ENCODE measurements around the gene EXOC2. TPM values are rescaled to one million over a fixed set of nuclear protein-coding genes. Genes with fewer than 3 reads are reported as not detected.

The EXOC2 gene
- total and polyA plus RNA-seq, 2 of the 13 experiments (the other 11 are each of a cell fraction or from before 2014, with no cell fraction given): 12.6 to 22.9 TPM

DNA sequence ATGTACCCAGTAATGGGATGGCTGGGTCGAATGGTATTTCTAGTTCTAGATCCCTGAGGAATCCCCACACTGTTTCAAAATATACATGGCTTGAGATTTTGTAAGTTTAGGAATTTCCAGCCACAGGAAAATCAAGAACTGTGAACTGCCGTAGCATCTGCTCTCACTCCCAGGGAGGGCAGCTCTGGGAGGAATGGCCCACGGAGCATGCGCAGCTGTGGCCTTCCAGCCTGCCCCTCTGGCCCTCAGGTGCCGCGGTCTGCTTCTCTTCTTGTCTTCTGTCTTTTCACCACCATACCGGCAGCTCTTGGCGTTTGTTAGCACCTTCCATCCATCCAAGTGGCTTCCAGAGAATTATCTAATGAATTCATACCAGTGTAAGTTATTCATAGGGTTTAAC, 19.9 kb upstream of the EXOC2 start:
- no peaks in the 10 kb centered on the region for H3K79me2 ChIP-seq (ENCODE audit: insufficient read depth, low read length)
- H3K27ac ChIP-seq (ENCODE audit: extremely low read length, insufficient read depth, low read length): no peak overlapping the region
- ATAC-seq: no peak
- H4K20me1 ChIP-seq (ENCODE audit: insufficient read depth, low read length): no peaks in the 10 kb centered on the region
- peaks cover 0 to 73% of the 10 kb centered on the region in 2 experiments; a peak in 4 of 5 replicates for H3K27me3 ChIP-seq (ENCODE audit: control insufficient read depth in 1 of 2, insufficient read depth in 2 of 2, low read length in 2 of 2)
- WGBS (ENCODE audit: low lambda C conversion rate): 63% methylated on average over 8 of the region's 8 CpGs
- no peak for TF ChIP-seq ZNF468 (CRISPR knock-in tag; IDR thresholded peaks at IDR 0.05)
- TF ChIP-seq TRIM24 (CRISPR knock-in tag; IDR thresholded peaks at IDR 0.05): no peak
- no peak for TF ChIP-seq SIX4 (CRISPR knock-in tag; IDR thresholded peaks at IDR 0.05)
- in situ Hi-C loops (cut with HindIII; ENCODE audit: extremely low pct_ligation_motif_present, low pct_unique_long_range_greater_than_20kb): no loop called here
- intact Hi-C loops (cut with micrococcal nuclease; ENCODE audit: unreplicated experiment): no loop called here
- ChIA-PET CTCF (ENCODE audit: low intra/inter-chr PET ratio, low total read pairs) (no interaction called here), POLR2A (no interaction called here)
- H3K36me3 ChIP-seq (replicated peaks in 1 of 2; ENCODE audit: control insufficient read depth in 1 of 2, insufficient read depth in 2 of 2, low read length in 2 of 2): no peaks in the 10 kb centered on the region
- H3K9ac ChIP-seq (ENCODE audit: insufficient read depth, low read depth, low read length): no peak overlapping the region
- no peak overlapping the region for H2AFZ ChIP-seq (ENCODE audit: low read length)
- FAIRE-seq: no peak
- no peaks in the 10 kb centered on the region for H3K9me3 ChIP-seq (ENCODE audit: low read length)
- no TSS peak for BruUV-seq (replicated peaks)
- no peak overlapping the region for H3K4me3 ChIP-seq (replicated peaks in 1 of 3; ENCODE audit: insufficient read depth in 1 of 3, low read depth in 2 of 3, low read length in 3 of 3)
- H3K4me1 ChIP-seq (ENCODE audit: insufficient read depth, low read length): peaks cover 13% of the 10 kb centered on the region; the same call in 1 of the 2 replicates
- DNase-seq (ENCODE audit: low spot score): no peak
- H3K4me2 ChIP-seq (ENCODE audit: low read depth, low read length): no peak overlapping the region

DNA sequence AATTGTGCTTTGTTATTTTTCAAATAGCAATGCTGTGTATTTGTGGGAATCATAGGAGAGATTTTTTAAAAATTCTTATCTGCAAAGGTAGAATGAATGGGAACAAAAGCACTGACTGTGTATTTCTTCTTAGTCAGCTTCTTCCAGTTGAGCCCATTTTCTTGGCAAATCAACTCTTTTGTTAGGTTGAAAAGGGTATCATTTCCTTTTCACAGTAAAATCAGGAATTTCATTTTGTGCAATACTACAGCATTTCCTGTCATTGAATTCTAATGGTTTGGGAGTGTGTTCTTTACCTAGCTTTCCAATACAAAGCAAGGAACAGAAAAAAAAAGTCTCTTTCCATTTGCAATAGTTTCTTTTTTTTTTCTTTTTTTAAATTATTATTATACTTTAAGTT, 19.0 kb upstream of the EXOC2 start:
- Histone ChIP-seq H4K20me1 (ENCODE audit: insufficient read depth, low read length) (no peaks in the 10 kb centered on the region), H3K9ac (ENCODE audit: insufficient read depth, low read depth, low read length) (no peak overlapping the region), H3K4me1 (ENCODE audit: insufficient read depth, low read length) (peaks cover 13% of the 10 kb centered on the region; the same call in 1 of the 2 replicates), H2AFZ (ENCODE audit: low read length) (no peak overlapping the region), H3K4me3 (replicated peaks in 1 of 3; ENCODE audit: insufficient read depth in 1 of 3, low read depth in 2 of 3, low read length in 3 of 3) (no peak overlapping the region), H3K36me3 (replicated peaks in 1 of 2; ENCODE audit: control insufficient read depth in 1 of 2, insufficient read depth in 2 of 2, low read length in 2 of 2) (no peaks in the 10 kb centered on the region), H3K27me3 (ENCODE audit: control insufficient read depth in 1 of 2, insufficient read depth in 2 of 2, low read length in 2 of 2) (peaks cover 0 to 72% of the 10 kb centered on the region in 2 experiments; a peak in 4 of 5 replicates), H3K79me2 (ENCODE audit: insufficient read depth, low read length) (no peaks in the 10 kb centered on the region), H3K27ac (ENCODE audit: extremely low read length, insufficient read depth, low read length) (no peak overlapping the region), H3K9me3 (ENCODE audit: low read length) (no peaks in the 10 kb centered on the region), H3K4me2 (ENCODE audit: low read depth, low read length) (no peak overlapping the region)
- no TSS peak for BruUV-seq (replicated peaks)
- no peak for TF ChIP-seq ZNF775 (CRISPR knock-in tag; IDR thresholded peaks at IDR 0.05; ENCODE audit: borderline replicate concordance)
- intact Hi-C loops (cut with micrococcal nuclease; ENCODE audit: unreplicated experiment): no loop called here
- DNase-seq (ENCODE audit: low spot score) (no peak), ATAC-seq (no peak), FAIRE-seq (no peak)
- CTCF ChIA-PET (ENCODE audit: low intra/inter-chr PET ratio, low total read pairs): no interaction called here
- in situ Hi-C loops (cut with HindIII; ENCODE audit: extremely low pct_ligation_motif_present, low pct_unique_long_range_greater_than_20kb): no loop called here
- POLR2A ChIA-PET: no interaction called here

All from HepG2 (cell line).